GM13977 (cell line): Measurements from ENCODE around the gene SFTPA2.
A peak's percentile ranks its signal among the peaks of the same experiment; 100 is the strongest.
"Not testable (repeated sequence)": the region's sequence is repeated elsewhere in the genome, so short reads cannot be mapped to it uniquely, and the experiment has no call there.

ENCODE experiments used
- DNase-seq: peaks from one replicate; pipeline ENCODE4 v3.0.0; 2012; ENCODE audit warnings: low spot score
- CTCF ChIP-seq: IDR thresholded peaks from 2 replicates; pipeline ENCODE4 v1.5.1; 2012; ENCODE audit warnings: mild to moderate bottlenecking, control low read depth; ENCODE audit not compliant: insufficient read depth; ENCODE audit errors: extremely low read depth, missing control alignments
- in situ Hi-C: fragments of 300-500 bp; cut with MboI; formaldehyde crosslinking; loops from one replicate; pipeline ENCODE4 v1.12.0; 2022; ENCODE audit warnings: low sequenced_read_pairs, low pct_unique_long_range_greater_than_20kb, mixed read lengths, inconsistent platforms; ENCODE audit not compliant: unreplicated experiment

The SFTPA2 gene

GRCh38 chr10:79542626-79543025 is 17.6 kb downstream of the SFTPA2 start:
- DNase-seq = peak; percentile 1
- in situ Hi-C loops = no loop called here

GRCh38 chr10:79540930-79541329 is 19.3 kb downstream of the SFTPA2 start:
- DNase-seq, in situ Hi-C loops: not testable (repeated sequence)

More at GRCh38 chr10:79542626-79543025, 17.6 kb downstream of the SFTPA2 start:
- no peak for TF ChIP-seq CTCF

- DNase-seq, in situ Hi-C loops: not testable (repeated sequence)
Observed at GRCh38 chr10:79538311-79538710, 21.9 kb downstream of the SFTPA2 start.

- DNase-seq, in situ Hi-C loops: not testable (repeated sequence)
Observed at GRCh38 chr10:79533903-79534175, 26.4 kb downstream of the SFTPA2 start.

GRCh38 chr10:79533142-79533902 is 26.9 kb downstream of the SFTPA2 start:
- DNase-seq, in situ Hi-C loops: not testable (repeated sequence)

- in situ Hi-C loops, DNase-seq: not testable (repeated sequence)
Observed at GRCh38 chr10:79528261-79528660, 31.9 kb downstream of the SFTPA2 start.

- DNase-seq, in situ Hi-C loops: not testable (repeated sequence)
Observed at GRCh38 chr10:79525049-79525710, 35.0 kb downstream of the SFTPA2 start.

GRCh38 chr10:79523157-79523853 is 36.9 kb downstream of the SFTPA2 start:
- DNase-seq, in situ Hi-C loops: not testable (repeated sequence)

- DNase-seq, in situ Hi-C loops: not testable (repeated sequence)
Observed at GRCh38 chr10:79522464-79522863, 37.7 kb downstream of the SFTPA2 start.

- in situ Hi-C loops, DNase-seq: not testable (repeated sequence)
Observed at GRCh38 chr10:79521751-79522150, 38.5 kb downstream of the SFTPA2 start.

GRCh38 chr10:79517567-79517966 is 42.6 kb downstream of the SFTPA2 start:
- in situ Hi-C loops = not testable (repeated sequence)

GRCh38 chr10:79516532-79517205 is 43.5 kb downstream of the SFTPA2 start:
- DNase-seq, in situ Hi-C loops: not testable (repeated sequence)

More at GRCh38 chr10:79517567-79517966, 42.6 kb downstream of the SFTPA2 start:
- DNase-seq = not testable (repeated sequence)

- DNase-seq, in situ Hi-C loops: not testable (repeated sequence)
Observed at GRCh38 chr10:79511891-79512583, 48.2 kb downstream of the SFTPA2 start, which contains the start of gene EIF5AL1. TSS of gene EIF5AL1 (plus strand) at chr10:79512533. CDS start at chr10:79512650, 117 bp downstream.

GRCh38 chr10:79509934-79510508 is 50.2 kb downstream of the SFTPA2 start:
- in situ Hi-C loops = not testable (repeated sequence)

GRCh38 chr10:79509306-79509933 is 50.8 kb downstream of the SFTPA2 start:
- in situ Hi-C loops, DNase-seq: not testable (repeated sequence)

More at GRCh38 chr10:79509934-79510508, 50.2 kb downstream of the SFTPA2 start:
- DNase-seq = not testable (repeated sequence)
